H1 (cell line): ENCODE measurements around the gene CYP46A1. TPM values are rescaled to one million over a fixed set of nuclear protein-coding genes. Genes with fewer than 3 reads are reported as not detected.
A peak's percentile ranks its signal among the peaks of the same experiment; 100 is the strongest.

Experiments
- CTCF ChIA-PET: fragments of 300-600 bp; sonication (Branson Sonifier 250); formaldehyde crosslinking; loops from one replicate; lab custom pipeline; 2021; ENCODE audit not compliant: partially characterized antibody; lab: Charles Lee
- POLR2A ChIA-PET: fragments of 300-600 bp; sonication (Branson Sonifier 250); formaldehyde crosslinking; loops from one replicate; lab custom pipeline; 2021; ENCODE audit warnings: inconsistent platforms; ENCODE audit not compliant: partially characterized antibody; lab: Charles Lee
- DNase-seq, 2 experiments: peaks; one replicate each; pipeline versions ENCODE4 v3.0.0 to v3.0.0-alpha.2; 2010 to 2022; ENCODE audit warnings: low spot score in 2 of 2, low read depth in 1 of 2, mixed read lengths in 1 of 2
- FAIRE-seq: peaks from 2 replicates; lab custom pipeline; 2011; peaks lifted over from hg19 to GRCh38; lab: Jason Lieb, UNC
- H2AFZ ChIP-seq: 2 replicates; pipeline ENCODE4 v1.8.1; 2012; ENCODE audit warnings: low read length, inconsistent platforms
- H2AK5ac ChIP-seq: 2 replicates; pipeline ENCODE4 v1.6.1; 2013; ENCODE audit warnings: low read depth, low read length
- H2BK120ac ChIP-seq: replicated peaks from 2 replicates; pipeline ENCODE3; 2013; ENCODE audit warnings: low read depth, low read length, inconsistent platforms
- H2BK12ac ChIP-seq: 2 replicates; pipeline ENCODE4 v1.6.1; 2013; ENCODE audit warnings: low read depth, low read length
- H2BK15ac ChIP-seq: 2 replicates; pipeline ENCODE4 v1.6.1; 2013; ENCODE audit warnings: low read length
- H2BK20ac ChIP-seq: 2 replicates; pipeline ENCODE4 v1.6.1; 2013; ENCODE audit warnings: low read length
- H2BK5ac ChIP-seq: 2 replicates; pipeline ENCODE4 v1.6.1; 2013; ENCODE audit warnings: low read depth, low read length
- H3K14ac ChIP-seq: 2 replicates; pipeline ENCODE4 v1.6.1; 2013; ENCODE audit warnings: inconsistent platforms; ENCODE audit not compliant: insufficient read length
- H3K18ac ChIP-seq: 2 replicates; pipeline ENCODE4 v1.6.1; 2013; ENCODE audit warnings: low read length; ENCODE audit errors: extremely low read depth
- H3K23ac ChIP-seq: 2 replicates; pipeline ENCODE4 v1.6.1; 2013; ENCODE audit warnings: inconsistent platforms; ENCODE audit not compliant: insufficient read length
- H3K23me2 ChIP-seq: 2 replicates; pipeline ENCODE4 v1.6.1; 2013; ENCODE audit warnings: low read depth, low read length
- H3K27ac ChIP-seq: 2 replicates; pipeline ENCODE4 v1.6.1; 2011; ENCODE audit warnings: low read depth, low read length, inconsistent platforms
- H3K27me3 ChIP-seq, 4 experiments: replicated peaks in 1 of 4; 1 replicate in 1 of 4; 2 replicates in 3 of 4; pipeline versions ENCODE4 v1.6.1 to v1.8.1; 2011 to 2013; ENCODE audit warnings: low read length in 3 of 4, mild to moderate bottlenecking in 3 of 4, inconsistent platforms in 2 of 4, mixed read lengths in 2 of 4, moderate library complexity in 1 of 4; ENCODE audit not compliant: control insufficient read depth in 3 of 4, insufficient read depth in 3 of 4; ENCODE audit errors: extremely low read depth in 1 of 4
- H3K36me3 ChIP-seq, 4 experiments: 2 replicates each; pipeline versions ENCODE4 v1.6.1 to v1.8.1; 2011 to 2013; ENCODE audit warnings: mild to moderate bottlenecking in 4 of 4, low read length in 3 of 4, moderate library complexity in 2 of 4, control low read depth in 1 of 4, inconsistent platforms in 1 of 4; ENCODE audit not compliant: insufficient read depth in 4 of 4, control insufficient read depth in 2 of 4
- H3K4ac ChIP-seq: replicated peaks from 2 replicates; pipeline ENCODE3; 2013; ENCODE audit warnings: low read length, low read depth, mixed read lengths, inconsistent platforms; ENCODE audit not compliant: insufficient read length
- H3K4me1 ChIP-seq, 4 experiments: replicated peaks in 1 of 4; 1 replicate in 1 of 4; 2 replicates in 3 of 4; pipeline versions ENCODE4 v1.6.1 to v1.8.1; 2011 to 2013; ENCODE audit warnings: low read length in 3 of 4, inconsistent platforms in 2 of 4, mixed read lengths in 1 of 4; ENCODE audit not compliant: insufficient read depth in 4 of 4, control insufficient read depth in 3 of 4
- H3K4me2 ChIP-seq, 2 experiments: 2 replicates each; pipeline versions ENCODE4 v1.6.1 to v1.8.1; 2011 to 2013; ENCODE audit warnings: low read depth in 2 of 2, low read length in 2 of 2, control low read depth in 1 of 2, inconsistent platforms in 1 of 2, mild to moderate bottlenecking in 1 of 2; ENCODE audit not compliant: insufficient read depth in 1 of 2
- H3K4me3 ChIP-seq, 4 experiments: fragments of 200-600, 300-600 bp in 1 of 4; sonication (generic), shearing (Covaris generic), sonication (Bioruptor Twin) in 1 of 4; 2 replicates each; pipeline versions ENCODE4 v1.5.1 to v1.8.1; 2011 to 2016; ENCODE audit warnings: low read length in 4 of 4, low read depth in 3 of 4, control low read depth in 2 of 4, inconsistent platforms in 2 of 4, mild to moderate bottlenecking in 2 of 4, mixed read lengths in 1 of 4, moderate library complexity in 1 of 4; ENCODE audit not compliant: insufficient read depth in 2 of 4; ENCODE audit errors: extremely low read depth in 1 of 4
- H3K56ac ChIP-seq: replicated peaks from 2 replicates; pipeline ENCODE3; 2013; ENCODE audit warnings: low read depth, mild to moderate bottlenecking, mixed read lengths, low read length, inconsistent platforms; ENCODE audit not compliant: insufficient read length
- H3K79me1 ChIP-seq: 2 replicates; pipeline ENCODE4 v1.6.1; 2013; ENCODE audit warnings: low read depth, low read length, control low read depth
- H3K79me2 ChIP-seq, 2 experiments: 2 replicates each; pipeline versions ENCODE4 v1.6.1 to v1.8.1; 2012 to 2013; ENCODE audit warnings: low read length in 2 of 2, mild to moderate bottlenecking in 2 of 2, inconsistent platforms in 1 of 2; ENCODE audit not compliant: insufficient read depth in 2 of 2, control insufficient read depth in 1 of 2
- H3K9ac ChIP-seq, 4 experiments: replicated peaks in 1 of 4; 1 replicate in 1 of 4; 2 replicates in 3 of 4; pipeline versions ENCODE4 v1.6.1 to v1.8.1; 2011 to 2013; ENCODE audit warnings: low read depth in 3 of 4, low read length in 3 of 4, control low read depth in 2 of 4, mild to moderate bottlenecking in 2 of 4, moderate library complexity in 2 of 4, inconsistent platforms in 1 of 4; ENCODE audit errors: extremely low read depth in 1 of 4
- H3K9me3 ChIP-seq, 2 experiments: 2 replicates each; pipeline versions ENCODE4 v1.6.1 to v1.8.1; 2012 to 2013; ENCODE audit warnings: mild to moderate bottlenecking in 2 of 2, moderate library complexity in 2 of 2, control low read depth in 1 of 2, inconsistent platforms in 1 of 2, low read depth in 1 of 2, low read length in 1 of 2, mixed read lengths in 1 of 2; ENCODE audit not compliant: insufficient read depth in 2 of 2
- H4K20me1 ChIP-seq, 2 experiments: replicated peaks in 1 of 2; 2 replicates each; pipeline versions ENCODE3 to v1.8.1; 2011 to 2013; ENCODE audit warnings: inconsistent platforms in 2 of 2, low read length in 2 of 2, mild to moderate bottlenecking in 1 of 2; ENCODE audit not compliant: insufficient read depth in 2 of 2, control insufficient read depth in 1 of 2
- H4K5ac ChIP-seq: 2 replicates; pipeline ENCODE4 v1.6.1; 2013; ENCODE audit warnings: low read length, low read depth, mixed read lengths, inconsistent platforms; ENCODE audit not compliant: insufficient read length
- H4K8ac ChIP-seq: 2 replicates; pipeline ENCODE4 v1.8.0; 2013; ENCODE audit warnings: mild to moderate bottlenecking, moderate library complexity, low read length, inconsistent platforms; ENCODE audit not compliant: insufficient read depth; ENCODE audit errors: extremely low read depth
- H4K91ac ChIP-seq: replicated peaks from 2 replicates; pipeline ENCODE3; 2013; ENCODE audit warnings: low read length, mixed read lengths, inconsistent platforms; ENCODE audit not compliant: insufficient read length
- CHD1 ChIP-seq: IDR thresholded peaks from 2 replicates; pipeline ENCODE4 v1.6.1; 2012; ENCODE audit warnings: low read depth, low read length, improper control_type of control experiment
- CREB1 ChIP-seq: IDR thresholded peaks from 2 replicates; pipeline ENCODE4 v1.6.1; 2012; ENCODE audit warnings: inconsistent platforms
- EZH2 ChIP-seq: fragments of 200-600 bp; sonication (generic); IDR thresholded peaks from 2 replicates; pipeline ENCODE4 v1.7.1; 2012; ENCODE audit warnings: low read depth, mild to moderate bottlenecking, moderate library complexity, low read length, inconsistent platforms; ENCODE audit not compliant: severe bottlenecking
- JUN ChIP-seq: IDR thresholded peaks from 2 replicates; pipeline ENCODE4 v1.6.1; 2011; ENCODE audit warnings: low read depth, mild to moderate bottlenecking, improper control_type of control experiment, low read length
- MAFK ChIP-seq: IDR thresholded peaks from 2 replicates; pipeline ENCODE4 v1.6.1; 2012; ENCODE audit warnings: low read depth, mild to moderate bottlenecking, improper control_type of control experiment, low read length
- PHF8 ChIP-seq: fragments of 200-600 bp; sonication (generic); conservative IDR thresholded peaks from 2 replicates; pipeline ENCODE4 v1.7.1; 2012; ENCODE audit warnings: low read depth, mild to moderate bottlenecking, inconsistent platforms, low read length, moderate library complexity
- RFX5 ChIP-seq: IDR thresholded peaks from 2 replicates; pipeline ENCODE4 v1.6.1; 2011; ENCODE audit warnings: low read depth, low read length, improper control_type of control experiment, borderline replicate concordance
- RXRA ChIP-seq: IDR thresholded peaks from 2 replicates; pipeline ENCODE4 v1.6.1; 2011; ENCODE audit warnings: low read depth, mild to moderate bottlenecking, low read length, moderate library complexity; ENCODE audit not compliant: insufficient read depth
- SIX5 ChIP-seq: IDR thresholded peaks from 2 replicates; pipeline ENCODE4 v1.6.1; 2011; ENCODE audit warnings: mild to moderate bottlenecking, low read depth, low read length
- SP1 ChIP-seq: IDR thresholded peaks from 2 replicates; pipeline ENCODE4 v1.6.1; 2011; ENCODE audit warnings: low read depth, low read length
- TEAD4 ChIP-seq: IDR thresholded peaks from 2 replicates; pipeline ENCODE4 v1.6.1; 2012; ENCODE audit warnings: low read depth, low read length, inconsistent platforms, mixed read lengths
- WGBS, 2 experiments: shearing (Covaris generic) in 1 of 2; methylation state at CpG; one replicate each; pipeline versions ENCODE4 v1.1.6 to v1.1.7; 2013 to 2015; ENCODE audit warnings: low lambda C conversion rate in 2 of 2, mixed read lengths in 2 of 2, inconsistent platforms in 1 of 2, low coverage in 1 of 2, missing lambda C conversion rate in 1 of 2; ENCODE audit not compliant: insufficient replicate concordance in 2 of 2, insufficient coverage in 1 of 2, insufficient read length in 1 of 2; ENCODE audit errors: extremely low coverage in 1 of 2, missing lambda C conversion rate in 1 of 2; 5-methylcytosine and 5-hydroxymethylcytosine counted together
- polyA plus RNA-seq, 7 experiments: library from polyadenylated mRNA; depleted of rRNA in 3 of 7; stranded (reverse) in 5 of 7; unstranded in 2 of 7; fragments of >200 nt in 5 of 7; fragments of 200-250 nt in 2 of 7; gene quantifications; 1 replicate in 5 of 7; 2 replicates in 1 of 7; 4 replicates in 1 of 7; pipeline versions ENCODE4 v1.2.1 to v1.2.3, GENCODE V29; 2011 to 2013; ENCODE audit warnings: missing spikeins in 2 of 7, mixed read lengths in 2 of 7
- total RNA-seq: library from RNA; stranded (reverse); fragmentation: NEBNext Ultra II Directional; extraction: Animal tissue kit (Norgen Biotek cat#: 25700); gene quantifications from 2 replicates; pipeline ENCODE4 v1.2.1, GENCODE V29; 2021

The CYP46A1 gene
- total and polyA plus RNA-seq, 2 of the 8 experiments (the other 6 are each of a cell fraction or from before 2014, with no cell fraction given), result 0.41 to 1.3 TPM

- no peak for FAIRE-seq
- Histone ChIP-seq H3K36me3 (no peaks in the 10 kb centered on the region; a peak in 1 of 8 replicates), H3K79me2 (no peaks in the 10 kb centered on the region), H2BK5ac (no peak overlapping the region), H3K27ac (no peak overlapping the region), H2AFZ (0 out of 2 replicates have a peak overlapping the region, but pooled peaks have one; percentile 10), H2BK20ac (no peak overlapping the region), H4K91ac (no peak overlapping the region), H3K23ac (no peak overlapping the region), H3K79me1 (no peaks in the 10 kb centered on the region), H3K56ac (peak overlapping the region; percentile 10), H3K23me2 (peaks cover 2% of the 10 kb centered on the region; the same call in 1 of the 2 replicates), H2BK12ac (no peak overlapping the region), H3K27me3 (0 out of 7 replicates have a peak, but pooled peaks cover 0 to 3% (median 0%) of the 10 kb centered on the region in 4 experiments), H3K9ac (no peak overlapping the region; a peak in 1 of 7 replicates), H4K20me1 (peaks cover 0 to 1% of the 10 kb centered on the region in 2 experiments), H3K4me3 (peak overlapping the region; percentile 33 to 70 (median 48)), H4K8ac (0 out of 2 replicates have a peak overlapping the region, but pooled peaks have one; percentile 17), H3K4me1 (peaks cover 0 to 9% (median 7%) of the 10 kb centered on the region in 4 experiments; a peak in 5 of 7 replicates), H4K5ac (no peak overlapping the region), H3K18ac (peak overlapping the region; percentile 25; the same call in 1 of the 2 replicates), H3K9me3 (no peaks in the 10 kb centered on the region), H3K4ac (no peak overlapping the region), H3K4me2 (peak overlapping the region; percentile 49 to 77; a peak in 3 of 4 replicates), H3K14ac (no peak overlapping the region), H2BK120ac (no peak overlapping the region), H2AK5ac (no peak overlapping the region), H2BK15ac (peak overlapping the region; percentile 46; the same call in 1 of the 2 replicates)
- ChIA-PET CTCF (interaction anchor here (0.6 to 18.9 kb wide), 55 partner anchors 8 to 345 kb away, joined by 3 to 237 read pairs (median 4); partner anchors contain the start of gene EML1), POLR2A (interaction anchor here (0.9 to 2.4 kb wide), 4 partner anchors 33 to 157 kb away, joined by 3 to 8 read pairs (median 3); partner anchors contain the start of gene EML1)
- WGBS, 2 experiments, result 9% methylated on average over 18 of the region's 75 CpGs; no CpG with 5 or more reads in 1 of the 2 experiments
- peak in 1 of 2 experiments; percentile 100 for DNase-seq
- peak; percentile 61 for TF ChIP-seq PHF8
- TF ChIP-seq RXRA, result no peak
- no peak for TF ChIP-seq MAFK
- TF ChIP-seq RFX5, result no peak
- no peak for TF ChIP-seq CHD1
- no peak for TF ChIP-seq JUN
- 0 out of 2 replicates have a peak, but pooled peaks have one; percentile 42 for TF ChIP-seq SP1
- TF ChIP-seq EZH2, result no peak
- peak; percentile 93 for TF ChIP-seq TEAD4
- TF ChIP-seq SIX5, result no peak
- TF ChIP-seq CREB1, result peak; percentile 39; the same call in 1 of the 2 replicates
These were observed 46.1 kb downstream of the CYP46A1 start for GRCh38 chr14:99729991-99730875.
